SIG-M5 treated with dmso at 0.1 percent for 504 hours (cell line): ENCODE measurements around the gene PIEZO2.

Experiments used
- DNase-seq: peaks from one replicate; lab custom pipeline; 2025; ENCODE audit not compliant: unreplicated experiment; lab: John Stamatoyannopoulos, UW

The PIEZO2 gene

DNA sequence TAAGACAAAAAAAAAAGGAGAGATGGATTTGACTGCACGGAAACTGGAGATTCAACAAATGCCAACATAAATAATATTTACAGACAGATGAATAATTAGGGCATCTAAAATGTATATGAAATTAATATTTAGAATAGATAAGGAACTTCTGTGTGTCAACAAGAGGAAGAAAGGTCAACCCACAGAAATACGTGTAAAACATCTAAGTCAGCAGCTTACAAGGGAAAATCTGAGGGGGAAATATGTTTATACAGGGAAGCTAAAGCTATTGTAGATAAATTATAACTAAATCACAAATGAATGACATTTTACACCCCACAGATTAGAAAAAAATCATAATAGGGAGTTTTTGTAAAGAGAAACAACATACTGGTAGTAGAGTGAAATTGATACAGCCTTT is 159.9 kb downstream of the PIEZO2 start:
- DNase-seq: no peak

DNA sequence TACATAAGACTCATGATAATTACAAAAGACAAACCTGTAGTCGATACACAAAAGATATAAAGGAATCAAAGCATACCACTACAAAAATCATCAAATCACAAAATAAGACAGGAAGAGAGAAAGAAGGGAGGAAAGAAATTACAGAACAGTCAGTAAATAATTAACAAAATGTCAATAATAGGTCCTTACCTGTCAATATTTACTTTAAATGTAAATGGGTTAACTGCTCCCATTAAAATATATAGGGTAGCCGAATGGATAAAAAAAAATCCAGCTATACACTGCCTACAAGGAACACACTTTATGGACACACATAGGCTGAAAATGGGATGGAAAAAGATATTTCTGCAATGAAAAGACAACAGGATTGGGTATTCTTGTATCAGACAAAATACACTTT is 163.7 kb downstream of the PIEZO2 start:
- DNase-seq: no peak

DNA sequence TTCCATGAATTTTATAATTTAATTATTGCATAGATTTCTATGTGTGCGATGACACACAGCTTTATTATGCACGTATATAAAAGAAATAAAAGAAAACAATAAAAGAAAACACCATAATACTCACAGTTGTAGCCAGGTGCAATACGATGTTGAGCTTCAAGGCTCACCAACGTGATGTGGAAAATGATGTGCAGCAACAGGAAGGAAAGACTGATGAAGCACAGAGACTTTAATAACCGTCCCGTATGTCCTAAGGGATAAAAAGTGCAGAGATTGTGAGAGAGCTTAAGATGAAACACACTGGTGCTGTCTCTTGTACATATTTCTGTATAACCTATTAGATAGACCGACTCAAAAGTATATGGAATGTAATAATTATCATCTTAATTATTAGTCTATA is 170.0 kb downstream of the PIEZO2 start:
- no peak for DNase-seq

DNA sequence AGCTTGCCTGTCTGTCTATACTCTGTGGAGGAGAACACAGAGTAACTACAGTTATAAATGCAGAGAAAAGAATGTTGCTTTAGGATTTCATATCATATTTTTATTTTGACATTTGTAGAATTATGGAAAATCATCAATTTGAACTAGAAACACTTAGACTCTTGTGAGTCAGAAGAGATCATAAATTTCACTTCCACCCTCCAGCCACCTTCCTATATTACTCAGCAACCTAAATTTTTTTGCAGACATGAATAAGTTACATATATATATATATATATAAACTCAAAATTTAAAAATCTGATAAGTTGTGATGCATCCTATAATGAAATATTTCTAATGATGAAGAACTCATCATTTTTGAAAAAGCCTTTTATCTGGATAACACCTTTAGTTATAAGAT is 172.3 kb downstream of the PIEZO2 start:
- DNase-seq: no peak

DNA sequence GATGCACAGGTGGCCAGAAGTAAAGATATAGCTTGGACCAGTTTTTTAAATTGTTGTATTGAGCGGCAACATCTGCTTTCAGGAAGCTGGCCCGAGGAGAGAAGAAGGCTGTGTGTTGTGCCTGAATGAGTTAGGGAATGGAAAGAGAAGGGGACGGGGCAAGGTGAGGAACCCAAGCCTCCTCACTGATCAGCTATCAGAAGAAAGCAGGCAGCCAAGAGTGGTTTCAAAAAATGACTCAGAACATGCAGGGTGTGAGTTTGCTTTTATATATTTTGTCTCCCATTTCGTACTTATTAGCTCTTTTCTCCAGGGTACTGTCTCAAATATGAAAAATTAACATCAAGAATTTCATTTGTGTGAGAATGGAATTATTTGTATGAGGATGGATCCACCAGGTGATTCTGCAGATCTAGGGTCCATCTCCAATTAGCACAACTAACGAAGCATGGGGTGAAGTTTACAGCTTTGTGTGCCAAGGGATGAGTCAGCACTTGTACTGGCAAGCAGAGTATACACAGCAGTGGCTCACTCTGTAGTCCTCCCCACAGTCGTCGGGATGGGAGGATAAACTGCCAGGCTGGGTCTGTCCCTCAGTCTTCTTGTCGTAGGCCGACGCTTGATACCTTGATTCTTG is 175.7 kb downstream of the PIEZO2 start:
- DNase-seq: no peak

DNA sequence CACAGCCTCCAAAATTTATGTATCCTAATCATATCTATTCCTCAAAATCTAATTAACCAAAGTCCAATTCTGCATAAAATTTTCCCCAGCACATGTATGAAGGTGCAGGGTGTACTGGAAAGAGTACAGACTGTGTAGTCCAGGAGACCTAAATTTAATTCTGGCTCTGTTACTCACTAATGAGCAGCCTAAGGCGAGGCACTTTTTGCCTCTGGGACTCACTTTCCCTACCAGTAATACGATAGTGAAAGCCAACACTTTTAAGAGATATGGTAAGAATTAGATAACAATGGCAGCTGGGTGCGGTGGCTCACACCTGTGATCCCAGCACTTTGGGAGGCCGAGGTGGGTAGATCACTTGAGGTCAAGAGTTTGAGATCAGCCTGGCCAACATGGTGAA is 177.7 kb downstream of the PIEZO2 start:
- no peak for DNase-seq

DNA sequence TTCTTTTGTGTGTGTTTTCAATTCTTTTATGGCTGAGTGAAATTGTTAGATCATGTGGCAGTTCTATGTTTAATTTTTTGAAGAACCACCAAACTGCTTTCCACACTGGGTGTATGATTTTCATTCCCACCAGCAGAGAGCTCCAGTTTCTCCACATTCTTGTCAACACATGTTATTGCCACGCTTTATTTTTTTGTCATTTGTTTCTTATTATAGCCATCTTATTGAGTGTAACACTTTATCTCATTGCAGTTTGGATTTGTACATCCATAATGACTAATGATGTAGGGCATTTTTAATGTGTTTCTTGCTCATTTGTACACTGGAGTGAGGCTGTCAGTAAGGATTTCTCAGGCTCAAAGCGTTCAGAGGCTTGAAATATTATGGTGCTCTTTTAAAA is 184.2 kb downstream of the PIEZO2 start:
- DNase-seq: no peak

DNA sequence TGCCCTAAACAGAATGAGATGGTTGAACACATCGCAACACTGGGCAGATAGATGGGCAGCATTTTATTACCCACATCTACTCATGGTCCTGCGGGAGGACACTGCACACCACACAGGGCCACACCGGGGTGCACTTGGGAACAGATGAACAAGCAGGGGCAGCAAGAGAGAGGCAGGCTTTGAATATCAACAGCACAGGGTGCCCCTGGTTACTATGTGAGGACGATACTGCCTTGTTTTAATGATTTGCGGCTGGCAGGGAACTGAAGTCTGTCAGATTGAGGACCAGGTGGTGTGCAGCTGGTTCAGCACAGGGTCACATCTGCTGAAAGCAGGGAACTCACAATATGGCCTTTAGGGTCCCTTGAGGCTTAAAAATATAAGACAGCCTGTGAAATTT is 195.7 kb downstream of the PIEZO2 start:
- DNase-seq: no peak

DNA sequence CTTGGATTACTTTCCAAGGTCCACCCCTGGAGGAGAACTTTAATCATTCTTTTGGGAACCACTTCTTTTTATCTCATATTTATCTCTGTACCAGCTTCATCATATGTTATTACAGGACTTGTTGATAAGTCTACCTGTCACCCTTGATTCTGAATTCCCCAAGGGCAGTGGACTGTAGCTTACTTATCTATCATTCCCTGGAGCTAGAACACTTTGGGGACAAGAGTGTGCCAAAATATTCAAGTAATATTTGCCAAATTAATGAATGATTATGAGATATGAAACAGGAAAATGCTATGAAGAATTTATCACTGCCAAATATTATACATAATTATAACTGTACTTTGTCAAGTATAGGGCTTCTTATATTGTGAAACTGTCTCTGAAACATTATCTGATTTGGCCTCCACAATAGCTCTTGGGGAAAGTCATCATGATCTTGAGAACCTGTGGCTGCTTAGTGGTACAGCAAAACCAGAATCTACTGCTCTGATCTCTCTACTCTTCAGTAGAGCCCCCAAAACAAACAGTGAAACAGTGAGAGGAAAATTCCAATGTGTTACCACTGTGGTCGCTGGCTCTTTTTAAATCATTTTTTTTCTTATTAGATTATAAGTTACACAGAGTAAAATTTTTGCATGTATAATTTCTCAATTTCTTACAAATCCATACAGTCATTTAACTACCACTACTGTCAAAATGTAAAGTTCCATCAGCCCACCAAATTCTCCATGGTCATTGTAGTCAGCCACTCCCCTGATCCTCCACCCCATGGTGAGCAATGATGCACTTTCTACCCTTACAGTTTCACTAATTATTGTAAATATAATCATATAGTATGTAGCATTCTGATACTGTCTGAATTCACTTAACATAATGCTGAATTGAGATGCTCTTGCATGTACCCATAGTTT is 197.5 kb downstream of the PIEZO2 start:
- no peak for DNase-seq

DNA sequence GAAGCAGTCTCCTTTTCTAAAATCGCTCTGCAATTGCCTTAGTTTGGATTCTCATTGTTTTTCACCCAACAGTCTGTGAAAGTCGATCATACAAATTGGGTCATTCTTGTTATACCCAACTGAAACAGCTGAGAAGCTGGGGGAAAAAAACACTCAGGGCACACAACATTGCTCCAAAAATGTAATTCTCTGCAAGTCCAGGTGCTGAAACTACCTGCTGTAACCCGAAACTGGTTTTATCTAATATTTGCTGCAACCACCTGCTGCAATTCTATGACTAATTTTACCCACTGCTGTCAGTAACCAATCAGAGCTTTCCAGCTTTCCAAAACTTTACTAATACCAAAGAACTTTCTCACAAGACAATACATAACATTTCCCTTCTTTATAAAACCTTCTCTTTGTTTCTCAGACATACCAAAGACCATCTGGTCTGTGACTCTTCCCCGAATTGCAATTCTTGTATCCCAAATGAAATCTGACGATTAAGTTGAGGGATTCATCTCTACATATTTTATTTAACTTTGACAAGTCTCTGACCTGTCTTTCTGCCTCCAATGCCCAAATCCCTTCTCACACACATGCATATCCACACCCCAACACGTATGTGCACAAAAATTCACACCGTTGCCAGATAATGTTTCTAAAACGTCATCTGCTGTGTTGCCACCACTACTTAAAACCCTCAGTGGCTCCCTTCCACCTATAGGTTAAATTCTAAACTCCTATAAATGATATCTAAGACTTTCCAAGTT is 198.3 kb downstream of the PIEZO2 start:
- no peak for DNase-seq

DNA sequence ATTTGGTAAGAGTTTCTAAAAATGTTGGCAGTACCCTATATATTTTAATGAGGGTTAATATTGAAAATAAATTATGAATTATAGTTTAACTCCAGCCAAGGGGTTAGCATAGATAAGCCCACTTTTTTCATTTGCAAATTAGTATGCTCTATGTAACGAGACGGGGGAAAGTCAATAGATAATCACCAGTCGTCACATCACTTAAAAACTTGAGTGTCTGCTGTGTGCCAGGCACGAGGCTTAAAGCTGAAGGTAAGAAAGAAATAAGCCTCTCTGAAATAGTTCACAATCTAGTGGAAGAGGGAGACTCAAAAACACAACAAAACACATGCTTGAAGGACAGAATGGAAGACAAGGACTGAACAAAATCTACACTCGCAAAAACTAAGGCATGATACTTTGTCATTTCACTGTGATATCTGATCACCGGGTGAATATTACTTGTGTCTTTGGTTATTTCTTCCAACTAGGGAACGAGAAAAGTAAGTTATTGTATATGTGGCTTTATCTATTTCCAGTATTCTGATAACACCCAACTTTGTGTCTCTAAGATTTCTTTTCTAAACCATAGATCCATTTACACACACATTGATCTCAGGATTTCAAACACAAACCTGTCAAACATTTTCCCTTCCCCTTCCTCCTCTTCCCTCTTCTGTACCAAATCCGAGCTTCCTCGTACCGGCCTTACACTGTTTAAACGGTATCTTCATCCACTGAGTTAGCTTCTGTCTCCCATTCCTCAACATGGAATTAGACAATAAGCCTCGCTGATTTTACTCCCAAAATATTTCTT is 199.1 kb downstream of the PIEZO2 start:
- no peak for DNase-seq

DNA sequence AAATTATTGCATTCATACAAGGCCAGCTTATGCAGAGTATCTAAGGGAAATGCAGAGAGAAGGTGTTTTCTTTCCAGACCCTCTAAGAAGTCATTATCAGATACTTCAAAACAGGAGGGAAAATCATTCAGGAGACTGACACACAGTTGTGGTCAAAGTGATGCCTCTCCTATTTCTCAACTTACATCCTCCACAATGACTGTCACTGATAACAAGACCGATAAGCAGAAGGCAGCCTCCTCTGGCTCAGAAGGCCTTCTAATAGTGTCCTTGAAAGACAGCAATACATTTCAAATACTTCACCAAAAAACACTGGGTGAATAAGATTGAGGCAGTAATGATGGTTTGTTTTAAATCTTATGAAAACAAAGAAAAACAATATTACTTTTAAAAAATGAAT is 199.7 kb downstream of the PIEZO2 start:
- no peak for DNase-seq

DNA sequence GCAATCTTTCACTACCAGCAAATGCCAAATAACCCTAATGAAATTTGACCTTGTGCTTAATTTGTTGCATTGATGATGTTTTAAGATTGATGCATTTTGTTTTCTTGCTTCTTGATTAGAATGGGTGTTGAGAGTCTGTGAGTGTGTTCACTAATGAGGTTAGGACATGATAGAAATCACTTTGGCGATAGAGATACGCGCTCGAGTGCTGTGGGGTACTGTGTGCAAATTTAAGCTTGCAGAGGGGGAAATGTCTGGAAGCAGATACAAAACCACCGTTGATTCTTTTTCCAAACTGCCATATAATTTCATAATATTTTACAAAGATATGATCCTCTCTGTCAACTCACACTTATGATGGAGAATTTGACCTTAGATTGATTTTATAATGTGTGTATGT is 200.9 kb downstream of the PIEZO2 start:
- no peak for DNase-seq

DNA sequence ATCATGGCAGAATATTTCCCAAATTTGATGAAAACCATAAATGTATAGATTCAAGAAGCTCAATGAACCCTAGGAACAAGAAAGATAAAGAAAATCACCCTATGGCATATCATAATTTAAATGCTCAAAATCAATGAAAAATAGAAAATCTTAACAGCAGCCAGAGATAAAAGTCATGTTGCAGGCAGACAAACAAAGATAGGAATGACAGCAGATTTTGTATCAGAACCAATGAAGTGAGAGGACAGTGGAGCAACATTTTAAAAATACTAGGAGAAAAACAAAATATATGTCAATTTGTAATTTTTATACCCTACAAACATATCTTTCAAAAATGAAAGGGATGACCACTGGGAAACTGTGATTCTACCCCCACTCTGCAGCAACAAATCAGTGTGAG is 203.3 kb downstream of the PIEZO2 start:
- no peak for DNase-seq

DNA sequence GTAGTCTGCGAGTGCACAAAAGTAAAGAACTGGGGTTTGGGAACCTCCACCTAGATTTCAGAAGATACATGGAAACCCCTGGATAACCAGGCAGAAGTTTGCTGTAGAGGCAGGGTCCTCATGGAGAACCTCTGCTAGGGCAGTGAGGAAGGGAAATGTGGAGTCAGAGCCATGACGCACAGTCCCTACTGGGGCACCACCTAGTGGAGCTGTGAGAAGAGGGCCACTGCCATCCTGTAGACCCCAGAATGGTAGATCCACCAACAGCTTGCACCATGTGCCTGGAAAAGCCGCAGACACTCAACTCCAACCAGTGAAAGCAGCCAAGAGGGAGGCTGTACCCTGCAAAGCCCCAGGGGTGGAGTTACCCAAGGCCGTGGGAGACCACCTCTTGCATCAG is 206.4 kb downstream of the PIEZO2 start:
- DNase-seq: no peak

DNA sequence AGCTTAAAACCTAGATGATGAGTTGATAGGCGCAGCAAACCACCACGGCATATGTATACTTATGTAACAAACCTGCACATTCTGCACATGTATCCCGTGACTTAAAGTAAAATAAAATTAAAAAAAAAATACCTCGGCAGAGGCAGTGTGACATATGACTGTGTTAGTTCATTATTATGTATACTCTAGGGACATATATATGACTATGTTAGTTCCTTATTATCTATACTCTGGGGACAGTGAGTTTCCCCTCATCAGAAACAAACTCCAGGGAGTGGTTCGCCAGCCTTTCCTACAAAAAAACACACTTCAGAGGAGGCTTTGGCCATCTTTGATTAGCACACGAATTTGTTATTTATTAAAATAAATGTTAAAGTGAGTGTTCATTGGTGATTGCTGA is 209.5 kb downstream of the PIEZO2 start:
- DNase-seq: no peak

DNA sequence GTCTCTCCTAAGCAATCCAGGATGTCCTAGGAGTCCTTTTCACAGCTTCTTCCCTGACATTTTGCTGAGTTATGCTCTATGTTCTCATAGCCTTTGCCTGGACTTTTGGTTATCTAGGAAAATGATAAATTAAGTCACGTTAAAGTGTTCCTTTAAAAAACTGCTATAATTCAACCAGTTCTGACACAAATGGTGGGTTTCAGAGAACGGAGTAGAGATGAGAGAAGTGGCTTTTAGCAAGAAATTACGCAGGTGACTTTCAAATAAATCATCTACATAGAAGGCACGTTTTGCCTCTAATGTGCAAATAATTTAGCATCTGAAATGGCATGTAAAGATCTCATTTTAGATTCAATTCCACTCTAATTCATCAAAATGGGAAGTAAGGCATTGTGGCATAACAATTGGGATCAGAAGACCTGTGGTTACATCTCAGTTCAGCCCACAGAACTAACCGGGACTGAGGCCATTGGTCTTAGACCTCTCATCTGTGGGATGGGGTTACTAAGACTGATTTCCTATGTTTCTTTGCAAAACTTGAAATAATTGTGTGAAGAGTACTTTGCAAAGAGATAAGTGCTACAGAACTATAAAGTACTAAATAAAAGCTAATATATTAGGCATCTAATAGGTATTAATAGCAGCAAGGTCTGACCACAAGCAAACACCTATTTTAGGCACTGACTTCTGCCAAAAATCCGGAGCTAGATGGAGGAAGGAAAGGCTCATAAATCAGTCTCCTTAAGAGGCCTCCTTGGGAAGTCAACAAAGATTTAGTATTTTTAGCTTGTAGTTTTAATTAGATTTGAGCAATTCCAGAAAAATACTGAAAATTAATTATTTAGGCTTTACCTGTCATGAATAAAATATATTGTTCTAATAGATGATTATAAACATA is 211.4 kb downstream of the PIEZO2 start:
- DNase-seq: no peak

DNA sequence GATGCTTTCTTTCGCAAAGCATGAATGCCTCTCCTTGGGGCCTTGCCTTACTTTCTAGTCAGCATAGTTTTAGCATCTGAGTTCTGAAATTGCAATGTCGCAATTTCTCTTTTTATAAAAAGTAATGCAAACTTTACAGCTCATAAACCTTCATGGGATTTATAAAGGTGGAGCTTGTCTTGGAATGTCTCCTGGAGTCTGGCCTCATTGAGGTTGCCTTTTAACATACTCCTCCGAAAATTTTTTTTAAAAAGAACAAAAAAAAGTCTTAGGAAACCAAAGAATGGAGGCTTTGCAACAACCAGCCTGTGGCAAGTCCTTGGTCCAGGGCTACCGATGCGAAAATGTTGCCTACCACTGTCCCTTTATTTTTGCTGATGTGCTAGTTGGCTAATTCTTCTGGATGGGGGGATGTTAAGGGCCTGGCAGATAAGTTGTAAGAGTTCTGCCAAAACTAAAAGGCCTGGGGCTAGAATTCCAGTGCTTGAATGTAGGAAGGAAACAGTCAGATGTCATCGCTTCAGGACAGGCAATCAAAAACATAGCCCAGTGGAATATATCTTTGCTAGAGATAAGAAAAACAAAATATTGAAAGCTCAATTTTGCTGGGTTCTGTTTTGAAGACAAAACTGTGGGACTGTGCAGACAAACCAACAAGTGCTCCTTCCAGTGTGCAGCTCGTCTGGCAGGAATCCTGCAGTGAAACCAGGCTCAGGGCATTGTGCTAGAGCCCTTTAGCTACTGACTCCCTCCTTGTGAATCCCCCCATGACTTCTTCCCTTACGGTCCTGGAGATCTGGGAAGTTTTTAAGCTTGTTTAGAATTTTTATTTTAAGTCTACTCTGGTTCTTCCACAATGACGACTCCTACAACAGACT is 213.0 kb downstream of the PIEZO2 start:
- DNase-seq: no peak

DNA sequence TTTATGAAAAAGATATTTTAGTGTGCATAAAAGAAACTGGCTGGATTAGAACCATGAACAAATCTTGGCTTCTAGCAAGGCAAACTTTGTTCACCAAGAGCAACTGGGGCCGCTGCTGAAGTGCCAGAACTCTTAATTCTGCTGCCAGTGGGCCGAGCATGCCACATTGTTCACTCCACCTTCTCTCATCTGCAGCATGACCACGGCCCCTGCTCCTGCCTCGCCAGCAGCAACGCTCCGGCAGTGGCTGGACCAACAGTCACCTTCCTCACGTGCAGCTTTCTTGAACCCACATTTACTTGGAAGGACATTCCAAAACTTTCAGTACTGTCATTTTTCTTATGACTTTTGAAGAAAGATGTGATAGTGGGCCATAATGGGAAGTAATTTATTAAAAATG is 213.8 kb downstream of the PIEZO2 start:
- DNase-seq: no peak
